SK-N-DZ (cell line): ENCODE data around the gene ASNSD1.
"Not testable (repeated sequence)": the region's sequence is repeated elsewhere in the genome, so short reads cannot be mapped to it uniquely, and the experiment has no call there.

ENCODE experiments used
- DNase-seq: peaks from one replicate; pipeline ENCODE4 v3.0.0-alpha.2; 2015; ENCODE audit warnings: low spot score

The ASNSD1 gene

DNA sequence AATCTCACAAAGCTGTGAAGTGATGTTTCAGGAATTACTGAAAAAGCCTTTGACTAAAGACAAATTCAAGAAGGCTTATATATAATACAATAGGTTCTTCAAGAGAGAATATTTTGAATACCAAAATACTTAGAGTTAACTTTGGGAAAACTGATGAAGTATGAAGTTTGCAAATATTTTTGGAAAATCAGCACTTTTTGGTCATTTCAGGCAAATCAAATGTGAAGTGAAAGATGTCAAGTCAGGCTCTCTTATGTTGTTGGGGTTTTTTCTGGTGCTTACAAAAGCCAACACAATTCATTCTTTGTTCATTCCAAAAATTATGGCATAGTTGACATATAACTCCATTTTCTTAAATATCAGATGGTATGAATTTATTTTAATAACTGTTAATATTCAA, 14.7 kb upstream of the ASNSD1 start:
- no peak for DNase-seq

DNA sequence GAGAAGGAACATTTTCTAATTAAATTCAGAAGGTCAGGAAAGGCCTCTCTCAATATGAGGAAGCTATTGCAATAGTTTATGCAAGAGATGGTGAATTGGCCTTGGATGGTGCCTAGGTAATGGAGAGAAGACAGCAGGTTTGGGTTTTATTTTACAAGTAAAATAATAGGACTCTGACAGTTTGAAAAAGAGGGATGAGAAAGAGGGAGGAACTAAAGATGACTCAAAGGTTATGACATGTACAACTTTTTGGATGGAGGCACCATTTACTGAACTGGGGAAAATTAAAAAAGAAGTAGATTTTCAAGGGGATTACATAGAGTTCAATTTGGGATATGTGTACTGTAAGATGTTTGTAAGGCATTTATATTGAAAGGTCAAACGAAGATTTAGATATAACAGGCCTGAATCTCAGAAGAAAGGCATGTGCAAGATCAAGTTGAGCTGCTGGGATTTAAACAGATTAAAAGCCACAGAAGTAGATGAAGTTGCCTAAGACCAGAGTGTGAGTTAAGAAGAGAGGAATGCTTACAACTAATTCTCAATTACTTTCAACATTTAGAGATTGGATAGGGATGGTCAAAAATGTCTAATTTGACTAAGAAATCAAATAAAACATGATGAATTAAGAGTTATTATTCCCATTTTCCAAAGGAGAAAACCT, 12.3 kb upstream of the ASNSD1 start:
- DNase-seq = no peak

DNA sequence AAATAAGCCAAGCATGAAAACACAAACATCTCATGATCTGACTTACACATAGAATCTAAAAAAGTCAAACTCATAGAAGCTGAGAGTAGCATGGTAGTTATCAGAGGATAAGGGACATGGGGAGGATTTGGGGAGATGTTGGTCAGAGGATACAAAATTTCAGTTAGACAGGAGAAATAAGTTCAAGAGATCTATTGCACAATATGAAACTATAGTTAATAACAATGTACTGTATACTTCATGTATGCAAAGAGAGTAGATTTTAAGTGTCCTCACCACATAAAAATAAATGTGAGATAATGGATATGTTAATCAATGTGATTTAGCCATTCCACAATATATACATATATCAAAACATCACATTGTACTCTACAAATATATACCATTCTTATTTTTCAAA, 10.0 kb upstream of the ASNSD1 start:
- no peak for DNase-seq

DNA sequence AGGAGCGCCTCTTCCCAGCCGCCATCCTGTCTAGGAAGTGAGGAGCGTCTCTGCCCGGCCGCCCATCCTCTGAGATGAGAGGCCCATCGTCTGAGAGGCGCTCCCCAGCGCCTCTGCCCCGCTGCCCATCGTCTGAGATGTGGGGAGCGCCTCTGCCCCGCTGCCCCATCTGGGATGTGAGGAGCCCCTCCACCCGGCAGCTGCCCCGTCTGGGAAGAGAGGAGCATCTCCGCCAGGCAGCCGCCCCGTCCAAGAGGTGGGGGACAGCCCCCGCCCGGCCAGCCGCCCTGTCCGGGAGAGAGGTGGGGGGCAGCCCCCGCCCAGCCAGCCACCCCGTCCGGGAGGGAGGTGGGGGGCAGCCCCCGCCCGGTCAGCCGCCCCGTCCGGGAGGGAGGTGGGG, 7.8 kb upstream of the ASNSD1 start:
- DNase-seq = not testable (repeated sequence)

DNA sequence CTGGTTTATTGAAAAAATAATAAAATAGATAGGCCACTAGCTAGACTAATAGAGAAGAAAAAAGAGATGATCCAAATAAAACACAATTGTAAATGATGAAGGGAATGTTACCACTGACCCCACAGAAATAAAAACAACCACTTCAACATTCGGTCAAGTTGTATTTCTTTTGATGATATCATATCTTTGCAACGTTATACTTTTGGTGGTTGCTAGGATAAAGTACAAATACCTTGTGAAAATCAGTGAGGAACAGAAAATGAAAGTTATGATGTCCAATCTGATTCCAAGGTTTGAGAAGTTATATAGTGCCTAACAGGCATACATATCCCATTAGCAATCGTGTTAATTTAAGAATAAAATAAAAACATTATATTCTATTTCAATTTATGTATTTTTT, 6.6 kb upstream of the ASNSD1 start:
- DNase-seq = no peak

DNA sequence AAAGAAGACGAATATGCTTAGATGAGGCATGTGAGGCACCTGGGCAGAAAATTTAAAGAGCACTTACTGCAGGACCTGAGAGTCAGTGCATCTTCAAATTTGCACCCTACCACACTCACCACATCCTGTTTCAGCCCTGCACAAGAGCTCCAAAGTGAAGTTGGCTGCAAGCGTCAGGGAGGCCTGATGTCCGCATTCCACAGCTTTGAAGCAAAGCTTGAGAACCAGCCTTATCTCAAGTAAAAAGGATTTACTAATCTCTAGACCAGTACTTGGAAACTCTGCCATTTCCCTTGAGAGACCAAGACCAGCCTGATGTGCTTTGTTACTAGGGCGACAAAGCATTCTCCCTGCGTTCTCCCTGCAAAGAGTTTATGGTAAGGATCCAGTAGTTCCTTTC, 3.4 kb upstream of the ASNSD1 start:
- no peak for DNase-seq

DNA sequence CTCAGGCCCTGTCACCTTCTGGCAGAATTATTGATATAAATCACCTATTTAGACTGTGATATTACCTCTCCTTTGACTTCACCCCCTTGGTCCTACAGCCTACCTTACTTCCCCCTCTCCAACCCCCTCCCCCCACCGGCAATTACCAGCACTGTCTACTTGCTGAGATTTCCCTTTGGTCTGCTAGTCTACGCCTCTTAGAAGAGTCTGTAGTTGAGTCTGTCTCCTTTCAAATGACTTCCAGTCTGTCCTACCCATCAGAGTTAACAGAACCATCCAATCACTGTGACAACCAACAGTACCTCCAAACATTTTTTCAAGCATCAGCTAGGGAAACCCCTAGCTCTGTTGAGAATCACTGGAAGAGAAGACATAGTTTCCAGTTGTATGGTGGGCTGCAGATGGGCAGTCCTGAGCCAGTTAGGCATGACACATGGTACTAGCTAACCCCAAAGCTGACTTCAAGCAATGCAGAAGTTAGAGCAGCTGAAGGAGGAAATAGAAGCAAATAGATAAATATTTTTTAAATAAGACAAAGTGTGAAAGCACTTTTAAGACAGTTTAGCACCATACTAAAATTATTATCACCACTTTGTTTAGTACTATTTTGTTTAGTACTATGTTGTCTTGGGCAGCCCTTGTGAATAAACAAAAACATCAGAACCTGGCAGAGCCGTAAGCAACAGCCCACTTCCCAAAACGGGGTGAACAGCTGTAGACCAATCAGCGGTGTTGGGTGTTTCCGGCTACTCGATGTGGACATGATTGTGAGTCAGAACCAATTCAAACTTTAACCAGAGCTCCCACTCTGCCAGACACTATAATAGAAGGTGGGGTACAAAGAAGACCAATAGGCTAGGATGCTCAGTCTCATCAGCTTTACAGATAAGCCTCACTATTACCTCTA, 2.7 kb upstream of the ASNSD1 start:
- no peak for DNase-seq

DNA sequence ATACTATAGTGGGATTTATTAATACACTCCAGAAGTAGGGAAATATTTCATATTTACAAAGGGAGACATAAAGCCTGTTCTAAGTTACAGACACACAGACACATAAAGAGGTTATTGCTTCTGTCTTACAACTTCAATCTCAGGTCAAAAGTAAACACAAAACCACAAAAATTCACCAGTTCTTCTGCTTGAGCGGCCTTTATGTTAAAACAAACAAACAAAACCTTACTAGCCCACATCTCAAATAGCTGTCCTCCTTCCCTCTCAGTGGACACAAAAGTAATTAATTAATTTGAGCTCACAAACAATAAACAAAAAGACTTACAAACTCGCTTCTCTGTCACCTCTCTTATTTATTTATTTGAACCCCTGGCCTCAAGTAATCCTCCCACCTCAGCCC, 1.5 kb upstream of the ASNSD1 start:
- no peak for DNase-seq

DNA sequence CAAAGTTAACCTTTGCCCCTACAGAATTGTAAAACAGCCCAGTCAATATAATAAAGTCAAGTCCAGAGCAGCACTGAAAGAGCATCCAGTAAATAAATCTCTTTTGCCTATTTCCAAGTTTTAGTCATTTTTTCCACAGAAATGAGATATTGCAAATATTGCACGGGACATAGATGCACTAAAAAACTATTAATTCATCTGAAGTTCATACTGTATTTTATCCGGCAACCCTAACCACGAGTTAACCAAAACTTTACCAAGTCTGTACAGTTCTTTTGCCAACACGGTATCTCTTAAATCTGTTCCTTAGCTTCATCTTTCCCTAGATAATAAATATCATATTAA, 484 bp upstream of the ASNSD1 start:
- DNase-seq = no peak

DNA sequence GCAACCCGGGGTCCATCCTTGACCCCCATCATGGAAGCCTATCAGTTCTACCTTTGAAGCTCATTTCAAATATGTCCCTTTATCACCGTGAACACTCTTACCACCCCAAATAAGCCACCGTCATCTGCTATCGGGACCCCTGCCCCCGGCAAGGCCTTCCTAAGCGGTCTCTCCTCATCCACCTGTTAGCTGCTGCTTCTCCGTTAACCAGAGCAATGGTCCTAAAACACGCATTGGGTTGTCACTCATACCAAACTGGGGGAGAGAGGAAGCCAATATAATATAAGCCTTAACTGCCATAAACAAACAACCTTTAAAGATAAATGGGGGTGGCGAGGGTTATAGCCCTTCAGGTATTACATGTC, 680 bp downstream of the ASNSD1 start:
- no peak for DNase-seq

DNA sequence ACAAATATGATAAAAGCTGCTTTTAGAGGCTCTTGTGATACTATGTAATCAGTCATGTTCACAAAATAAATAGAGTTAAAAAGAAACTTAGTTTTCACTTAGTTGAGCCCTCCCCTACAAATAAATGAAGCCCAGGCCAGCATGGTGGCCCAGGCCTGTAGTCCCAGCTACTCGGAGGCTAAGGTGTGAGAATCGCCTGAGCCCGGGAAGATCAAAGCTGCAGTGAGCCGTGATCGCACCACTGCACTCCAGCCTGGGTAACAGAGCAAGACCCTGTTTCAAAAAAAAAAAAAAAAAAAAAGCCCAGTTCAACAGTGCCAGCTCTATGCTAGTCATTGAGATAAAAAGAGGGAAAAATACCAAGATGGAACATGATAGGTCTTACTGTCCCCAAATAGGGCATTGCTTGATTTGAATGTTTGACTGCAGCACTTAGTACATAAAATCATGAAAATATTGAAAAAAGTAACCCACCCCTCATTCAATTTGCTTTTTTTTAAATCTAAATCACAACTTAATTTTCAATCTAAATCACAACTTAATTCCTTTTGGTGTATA, 1.5 kb downstream of the ASNSD1 start:
- no peak for DNase-seq

DNA sequence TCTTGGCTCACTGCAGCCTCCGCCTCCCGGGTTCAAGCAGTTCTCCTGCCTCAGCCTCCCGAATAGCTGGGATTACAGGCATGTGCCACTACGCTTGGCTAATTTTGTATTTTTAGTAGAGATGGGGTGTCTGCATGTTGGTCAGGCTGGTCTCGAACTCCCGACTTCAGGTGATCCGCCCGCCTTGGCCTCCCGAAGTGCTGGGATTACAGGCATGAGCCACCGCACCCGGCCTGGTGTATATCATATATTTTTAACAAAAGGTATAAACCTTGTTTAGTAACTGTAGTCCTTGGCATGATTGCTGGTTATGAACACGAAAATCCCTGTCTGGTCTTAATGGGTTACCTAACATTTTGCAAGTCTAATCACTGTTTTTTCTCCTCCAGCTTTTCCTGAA, 2.1 kb downstream of the ASNSD1 start:
- DNase-seq = not testable (repeated sequence)

DNA sequence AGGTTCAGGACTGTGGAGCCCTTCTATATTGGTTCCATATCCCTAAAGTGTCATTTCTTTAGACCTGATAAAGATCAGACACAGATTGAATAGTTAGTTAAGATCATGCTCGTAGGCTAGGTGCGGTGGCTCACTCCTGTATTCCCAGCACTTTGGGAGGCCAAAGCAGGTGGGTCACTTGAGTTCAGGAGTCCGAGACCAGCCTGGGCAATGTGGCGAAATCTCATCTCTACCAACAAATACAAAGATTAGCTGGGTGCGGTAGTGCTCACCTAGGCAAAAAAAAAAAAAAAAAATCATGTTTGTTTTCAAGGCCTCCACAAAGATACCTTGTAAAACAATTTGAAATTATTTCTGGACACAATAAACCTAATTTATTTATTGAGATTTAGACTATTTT, 8.7 kb downstream of the ASNSD1 start:
- DNase-seq = no peak

DNA sequence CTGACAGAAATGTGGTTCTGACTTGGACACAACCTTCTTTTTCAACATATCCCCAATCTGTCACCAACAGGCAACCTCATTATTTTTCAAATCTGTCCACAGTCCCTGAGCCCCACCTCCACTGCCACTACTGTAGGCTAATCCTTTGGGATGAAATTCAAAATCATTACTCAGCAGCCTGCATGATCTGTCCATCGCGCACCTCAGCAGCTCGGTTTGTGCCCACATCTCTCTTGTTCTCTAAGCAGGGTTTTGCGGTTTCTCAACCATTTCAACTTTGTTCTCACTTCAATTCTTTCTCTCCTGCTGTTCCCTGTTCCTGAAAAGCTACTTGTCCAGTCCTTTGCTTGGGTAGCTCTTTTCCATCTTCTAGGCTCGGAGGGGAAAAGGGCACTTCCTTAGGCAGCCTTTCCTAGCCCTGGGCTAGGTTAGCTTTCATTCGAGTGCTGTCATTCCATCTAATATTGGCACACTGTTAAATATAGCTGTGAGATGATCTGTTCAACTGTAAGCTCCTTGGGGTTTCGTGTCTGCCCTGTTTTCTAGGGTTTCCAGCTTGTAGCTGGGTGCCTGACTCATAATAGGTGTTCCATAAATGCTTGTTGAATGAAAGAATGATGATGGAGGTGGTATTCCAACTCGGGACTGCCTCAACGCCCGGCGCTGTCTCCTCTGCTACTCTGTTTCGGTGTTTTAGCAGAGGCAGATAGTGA, 12.6 kb downstream of the ASNSD1 start:
- no peak for DNase-seq

DNA sequence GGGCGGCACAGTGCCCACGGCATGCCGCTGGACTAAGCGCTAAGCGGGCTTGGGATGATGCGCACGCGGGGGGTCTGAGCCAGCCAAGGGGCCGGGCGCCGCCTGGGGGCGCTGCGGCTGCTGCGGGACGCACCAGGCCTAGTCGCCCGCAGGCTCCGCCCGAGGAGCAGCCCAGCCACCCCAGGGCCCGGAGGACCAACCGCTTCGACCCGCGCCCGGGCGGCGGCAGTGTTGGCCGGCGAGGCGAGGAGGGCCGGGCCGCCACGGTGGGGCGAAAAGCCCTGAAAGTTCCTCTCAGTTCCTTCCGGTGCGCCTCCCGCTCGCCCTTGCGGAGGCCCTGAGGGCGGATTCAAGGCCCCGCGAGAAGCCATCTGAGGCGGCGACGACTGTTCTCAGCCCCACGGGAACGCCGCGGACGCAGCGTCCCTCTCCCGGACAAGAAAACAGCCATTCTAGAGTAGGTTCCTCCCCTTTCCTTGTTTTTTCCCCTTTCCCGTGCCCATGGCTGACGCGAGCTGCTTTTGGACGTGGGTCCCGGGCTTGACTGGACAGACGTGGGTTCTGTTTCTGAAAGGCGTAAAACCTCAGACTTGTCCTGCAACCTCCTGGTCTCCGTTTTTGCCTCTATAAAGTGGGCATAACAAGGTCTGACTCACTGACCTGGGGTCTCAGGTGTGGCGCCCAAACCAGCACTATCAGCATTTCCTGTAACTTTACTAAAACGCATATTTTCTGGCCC, 13.3 kb downstream of the ASNSD1 start, which contains the start of gene ANKAR:
Gene ANKAR (plus strand): TSS at position 297 of the 739 bp plus-strand sequence. CDS start 1,821 bp downstream, outside the sequence.
- no peak for DNase-seq

DNA sequence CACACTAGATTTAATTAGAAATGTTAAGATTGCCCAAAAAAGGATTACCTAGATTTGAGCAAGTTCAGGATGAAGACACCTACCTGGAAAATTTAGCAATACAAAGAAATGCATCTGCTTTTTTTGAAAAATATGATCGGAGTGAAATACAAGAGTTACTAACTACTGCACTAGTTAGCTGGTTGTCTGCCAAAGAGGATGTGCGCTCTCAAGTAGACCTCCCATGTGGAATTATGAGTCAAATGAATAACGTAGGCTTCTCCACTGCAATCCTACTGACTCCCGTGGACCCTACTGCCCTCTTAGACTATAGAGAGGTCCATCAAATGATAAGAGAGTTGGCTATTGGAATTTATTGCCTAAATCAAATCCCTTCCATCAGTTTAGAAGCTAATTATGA, 15.2 kb downstream of the ASNSD1 start:
- no peak for DNase-seq

DNA sequence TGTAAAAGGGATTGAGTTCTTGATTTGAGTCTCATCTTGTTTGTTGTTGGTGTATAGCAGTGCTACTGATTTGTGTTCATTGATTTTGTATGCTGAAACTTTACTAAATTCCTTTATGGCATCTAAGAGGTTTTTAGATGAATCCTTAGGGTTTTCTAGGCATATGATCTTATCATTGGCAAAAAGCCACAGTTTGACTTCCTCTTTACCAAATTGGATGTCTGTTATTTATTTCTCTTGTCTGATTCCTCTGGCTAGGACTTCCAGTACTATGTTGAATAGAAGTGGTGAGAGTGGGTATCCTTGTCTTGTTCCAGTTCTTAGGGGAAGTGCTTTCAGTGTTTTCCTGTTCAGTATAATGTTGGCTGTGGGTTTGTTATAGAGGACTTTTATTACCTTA, 18.0 kb downstream of the ASNSD1 start:
- no peak for DNase-seq

DNA sequence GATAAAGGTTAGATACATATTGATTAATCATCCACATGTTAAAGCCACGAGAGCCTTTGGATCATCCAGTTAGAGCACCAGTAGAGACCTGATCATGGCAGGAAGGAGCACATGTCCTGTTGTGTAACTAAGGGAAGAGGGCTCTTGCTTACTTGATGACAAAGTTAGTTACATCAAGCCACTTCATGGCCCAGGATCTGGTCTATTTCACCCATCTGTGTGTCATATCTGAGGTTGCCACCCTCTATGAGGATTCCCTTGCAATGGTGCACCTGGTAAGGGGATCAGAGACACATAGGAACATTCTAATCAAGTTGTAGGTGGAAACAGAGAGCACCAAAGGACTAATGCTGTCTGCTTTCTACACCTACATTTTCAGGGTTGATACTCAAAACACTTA, 19.9 kb downstream of the ASNSD1 start:
- DNase-seq = no peak

DNA sequence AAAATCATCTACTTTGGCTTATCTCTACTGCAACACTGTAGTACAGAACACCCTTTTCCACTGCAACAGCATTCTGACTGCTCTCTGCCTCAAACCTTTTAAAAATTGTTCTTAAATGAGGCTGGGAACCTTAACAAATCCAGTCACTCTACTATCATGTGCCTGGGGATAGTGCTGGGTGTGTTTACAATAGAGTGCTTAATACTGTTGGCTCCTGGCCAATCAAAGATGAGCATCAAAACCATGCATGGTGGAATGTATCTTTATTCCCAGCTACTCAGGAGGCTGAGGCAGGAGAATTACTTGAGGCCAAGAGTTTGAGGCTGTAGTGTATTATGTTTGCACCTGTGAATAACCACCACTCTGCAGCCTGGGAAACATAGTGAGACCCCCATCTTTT, 20.6 kb downstream of the ASNSD1 start:
- DNase-seq = no peak

DNA sequence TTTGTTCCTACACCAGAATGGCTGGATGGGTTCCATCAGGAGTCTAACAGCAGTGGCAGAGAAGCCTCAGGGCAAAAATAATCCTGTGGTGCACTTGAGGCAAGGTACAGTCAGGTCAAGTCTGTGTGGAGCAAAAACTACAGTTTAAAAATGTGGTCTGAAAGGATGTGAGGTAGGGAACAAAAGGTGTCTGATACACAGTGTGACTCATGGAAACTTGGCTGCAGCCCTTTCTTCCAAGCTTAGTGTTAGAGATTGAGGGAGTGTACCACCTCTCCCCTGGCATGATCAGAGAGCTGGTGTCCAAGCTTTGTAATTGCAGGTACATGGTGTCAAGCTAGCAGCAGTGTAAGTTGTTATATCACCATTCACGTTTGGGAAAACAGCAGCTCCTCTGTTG, 22.1 kb downstream of the ASNSD1 start:
- no peak for DNase-seq

DNA sequence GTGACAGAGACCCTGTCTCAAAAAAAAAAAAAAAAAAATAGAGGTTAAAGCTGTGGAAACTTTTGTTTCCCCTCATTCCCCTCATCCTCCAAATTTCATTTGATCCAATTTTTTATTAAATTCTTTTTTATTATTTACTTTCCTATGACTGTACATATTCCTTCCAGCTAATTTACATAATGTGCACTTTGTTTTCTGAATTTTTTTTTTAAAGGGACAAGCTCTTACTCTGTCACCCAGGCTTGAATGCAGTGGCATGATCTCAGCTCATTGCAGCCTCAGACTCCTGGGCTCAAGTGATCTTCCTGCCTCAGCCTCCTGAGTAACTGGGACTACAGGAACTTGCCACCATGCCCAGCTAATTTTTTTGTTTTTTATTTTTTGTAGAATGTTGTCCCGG, 23.6 kb downstream of the ASNSD1 start:
- DNase-seq = no peak
